ENCODE data around the gene FAM149B1.
A peak's percentile ranks its signal among the peaks of the same experiment; 100 is the strongest.
"Not testable (repeated sequence)": the region's sequence is repeated elsewhere in the genome, so short reads cannot be mapped to it uniquely, and the experiment has no call there.

FAM149B1 gene

GRCh38 chr10:73238990-73239566, 71.2 kb downstream of the FAM149B1 start:
- H3K36me3 Mint-ChIP-seq = peaks cover 5% of the 10 kb centered on the region
- no peaks in the 10 kb centered on the region for H3K9me3 Mint-ChIP-seq (ENCODE audit: low read depth)
- H3K27me3 Mint-ChIP-seq = no peaks in the 10 kb centered on the region
- H3K27ac Mint-ChIP-seq = no peak overlapping the region
- H3K4me3 Mint-ChIP-seq = no peak overlapping the region
- H3K4me1 Mint-ChIP-seq (ENCODE audit: low read depth) = peaks cover 2% of the 10 kb centered on the region

- no peaks in the 10 kb centered on the region for H3K9me3 Mint-ChIP-seq (ENCODE audit: low read depth)
- peaks cover 9% of the 10 kb centered on the region for H3K4me1 Mint-ChIP-seq (ENCODE audit: low read depth)
- no peaks in the 10 kb centered on the region for H3K27me3 Mint-ChIP-seq
- H3K36me3 Mint-ChIP-seq = peaks cover 2% of the 10 kb centered on the region
- no peak overlapping the region for H3K4me3 Mint-ChIP-seq
- peak overlapping the region; percentile 28 for H3K27ac Mint-ChIP-seq
These were observed 72.0 kb downstream of the FAM149B1 start for GRCh38 chr10:73239908-73240307.

DNA sequence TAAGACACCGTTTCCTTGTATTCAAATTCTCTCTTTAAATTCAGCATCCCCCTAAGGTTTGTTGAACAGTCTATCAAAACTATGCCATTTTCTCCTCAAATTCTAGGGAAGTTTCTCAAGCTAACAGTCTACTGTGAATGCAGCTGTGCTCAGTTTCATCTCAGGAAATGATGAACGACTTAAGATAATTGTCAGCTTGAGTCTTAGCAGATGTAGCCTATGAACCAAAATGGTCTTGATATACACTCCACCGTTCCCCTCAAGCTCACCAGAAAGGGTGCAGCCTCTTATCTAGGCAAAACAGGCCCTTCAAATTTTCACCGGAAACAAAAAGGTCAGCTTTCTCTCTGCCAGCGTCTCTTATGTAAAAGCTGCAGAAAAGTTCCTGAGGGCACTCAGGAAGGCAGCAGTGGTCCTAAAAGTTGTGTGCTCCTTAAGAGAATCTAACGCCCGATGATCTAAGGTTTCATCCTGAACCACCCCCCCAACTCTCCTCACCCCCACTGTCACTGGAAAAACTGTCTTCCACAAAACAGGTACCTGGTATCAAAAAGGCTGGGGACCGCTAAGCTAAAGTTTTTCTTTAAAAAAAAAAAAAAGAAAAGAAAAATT, 77.1 kb downstream of the FAM149B1 start:
- peak overlapping the region; percentile 46 for H3K27ac Mint-ChIP-seq
- H3K4me1 Mint-ChIP-seq (ENCODE audit: low read depth) = peaks cover 32% of the 10 kb centered on the region
- H3K27me3 Mint-ChIP-seq = no peaks in the 10 kb centered on the region
- peak overlapping the region; percentile 99 for H3K4me3 Mint-ChIP-seq
- H3K9me3 Mint-ChIP-seq (ENCODE audit: low read depth) = no peaks in the 10 kb centered on the region
- H3K36me3 Mint-ChIP-seq = peaks cover 9% of the 10 kb centered on the region

DNA sequence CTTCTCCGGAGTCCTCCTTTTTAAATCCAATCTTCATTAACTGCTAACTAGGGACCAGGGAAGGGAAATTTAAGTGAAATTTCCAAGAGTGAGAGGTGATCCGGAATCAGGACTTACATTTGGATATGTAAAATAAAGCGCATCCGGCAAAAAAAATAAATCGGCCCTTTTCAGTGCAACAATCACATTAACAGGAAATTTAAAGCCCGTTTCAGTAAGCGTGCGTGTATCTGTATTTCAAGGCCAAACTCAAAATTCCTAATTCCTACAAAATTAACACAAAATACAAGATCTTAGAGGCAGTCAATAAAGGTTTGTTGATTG, 78.4 kb downstream of the FAM149B1 start:
- peaks cover 41% of the 10 kb centered on the region for H3K4me1 Mint-ChIP-seq (ENCODE audit: low read depth)
- no peaks in the 10 kb centered on the region for H3K27me3 Mint-ChIP-seq
- H3K36me3 Mint-ChIP-seq = peaks cover 10% of the 10 kb centered on the region

GRCh38 chr10:73246646-73247508, 79.0 kb downstream of the FAM149B1 start, which contains the start of gene DNAJC9:
TSS of gene DNAJC9 (minus strand) at chr10:73247255. CDS start at chr10:73247189, 66 bp downstream.
- H3K27me3 Mint-ChIP-seq = no peaks in the 10 kb centered on the region
- peak within 1 kb of the TSS; percentile 96 for H3K27ac Mint-ChIP-seq
- H3K4me3 Mint-ChIP-seq = peak within 1 kb of the TSS; percentile 99
- H3K36me3 Mint-ChIP-seq = peaks cover 10% of the 10 kb centered on the region
- H3K4me1 Mint-ChIP-seq (ENCODE audit: low read depth) = peaks cover 46% of the 10 kb centered on the region
- no peaks in the 10 kb centered on the region for H3K9me3 Mint-ChIP-seq (ENCODE audit: low read depth)

More for the DNA sequence above, 78.4 kb downstream of the FAM149B1 start:
- H3K9me3 Mint-ChIP-seq (ENCODE audit: low read depth) = no peaks in the 10 kb centered on the region
- peak overlapping the region; percentile 99 for H3K4me3 Mint-ChIP-seq
- peak overlapping the region; percentile 96 for H3K27ac Mint-ChIP-seq

- Mint-ChIP-seq H3K36me3 (peaks cover 10% of the 10 kb centered on the region), H3K27me3 (no peaks in the 10 kb centered on the region), H3K4me3 (peak overlapping the region; percentile 99), H3K27ac (peak overlapping the region; percentile 96), H3K9me3 (ENCODE audit: low read depth) (no peaks in the 10 kb centered on the region), H3K4me1 (ENCODE audit: low read depth) (peaks cover 47% of the 10 kb centered on the region)
These were observed 79.8 kb downstream of the FAM149B1 start for GRCh38 chr10:73247509-73248258.

DNA sequence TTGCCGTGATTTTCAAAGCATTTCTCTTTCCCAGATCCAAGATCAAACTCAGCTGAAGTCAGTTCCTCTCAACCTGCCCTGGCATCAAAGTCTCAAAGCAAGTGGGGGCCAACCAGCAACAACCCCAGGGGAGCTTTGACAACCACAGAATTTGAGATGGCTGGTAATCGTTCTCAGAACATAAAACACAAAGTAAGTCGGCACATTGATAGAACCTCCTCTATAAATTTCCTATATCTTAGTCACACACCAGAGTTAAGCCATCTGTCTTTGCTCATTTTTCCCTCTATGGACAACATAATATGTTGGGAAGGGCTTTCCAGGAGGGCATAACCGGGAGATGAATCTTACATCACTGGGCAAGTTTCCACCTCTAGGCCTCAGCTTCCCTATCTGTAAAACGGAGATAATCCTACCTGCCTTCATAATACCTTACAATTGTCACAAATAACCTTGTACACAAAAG, 80.4 kb downstream of the FAM149B1 start:
- peaks cover 10% of the 10 kb centered on the region for H3K36me3 Mint-ChIP-seq
- H3K27me3 Mint-ChIP-seq = no peaks in the 10 kb centered on the region
- H3K4me3 Mint-ChIP-seq = peak overlapping the region; percentile 99
- peak overlapping the region; percentile 96 for H3K27ac Mint-ChIP-seq
- H3K4me1 Mint-ChIP-seq (ENCODE audit: low read depth) = peaks cover 49% of the 10 kb centered on the region
- H3K9me3 Mint-ChIP-seq (ENCODE audit: low read depth) = no peaks in the 10 kb centered on the region

DNA sequence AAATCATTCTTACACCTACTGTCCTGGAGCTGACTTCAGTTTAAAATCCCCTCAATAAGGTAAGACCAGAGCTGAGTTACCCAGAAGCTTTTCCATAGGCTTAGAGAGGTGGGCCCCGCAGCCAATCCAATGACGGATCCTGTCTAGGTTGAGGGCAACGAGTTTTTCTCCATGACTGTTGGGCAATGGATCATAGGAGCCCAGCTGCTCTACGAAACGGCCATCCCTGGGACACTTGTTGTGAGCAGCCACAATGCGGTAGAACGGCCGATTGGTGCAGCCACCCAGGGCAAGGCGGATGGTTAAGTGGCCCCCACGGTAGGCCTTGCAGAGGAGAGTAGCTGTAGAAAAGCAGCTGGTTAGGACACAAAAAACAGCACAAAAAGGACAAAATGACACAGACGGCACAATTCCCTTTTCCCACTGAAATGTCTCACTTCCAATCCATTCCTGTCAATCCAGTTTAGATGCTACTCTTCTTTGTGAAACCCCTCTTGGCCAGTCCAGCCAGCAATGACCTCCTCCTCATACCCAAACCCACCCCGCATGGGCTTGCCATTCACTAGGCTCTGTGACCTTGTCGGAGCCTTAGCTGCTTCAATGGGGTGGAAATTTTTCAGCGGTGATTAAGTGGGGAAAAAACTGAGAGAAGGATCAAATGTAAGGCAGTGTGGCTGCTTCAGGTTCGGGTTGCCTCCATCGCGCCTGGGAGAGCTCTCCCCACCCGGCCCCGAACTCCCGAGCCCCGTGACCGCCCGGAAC, 83.9 kb downstream of the FAM149B1 start:
- Mint-ChIP-seq H3K36me3 (peaks cover 6% of the 10 kb centered on the region), H3K4me1 (ENCODE audit: low read depth) (peaks cover 24% of the 10 kb centered on the region), H3K27me3 (no peaks in the 10 kb centered on the region), H3K4me3 (peak overlapping the region; percentile 96), H3K9me3 (ENCODE audit: low read depth) (no peaks in the 10 kb centered on the region), H3K27ac (peak overlapping the region; percentile 99)

- Mint-ChIP-seq H3K27me3 (no peaks in the 10 kb centered on the region), H3K36me3 (peaks cover 6% of the 10 kb centered on the region), H3K4me1 (ENCODE audit: low read depth) (peaks cover 24% of the 10 kb centered on the region), H3K9me3 (ENCODE audit: low read depth) (no peaks in the 10 kb centered on the region), H3K27ac (peak within 1 kb of the TSS; percentile 99), H3K4me3 (peak within 1 kb of the TSS; percentile 96)
These were observed 84.7 kb downstream of the FAM149B1 start, which contains the start of gene MRPS16 for GRCh38 chr10:73252445-73253224. TSS of gene MRPS16 (minus strand) at chr10:73252644. CDS start at chr10:73252482, 162 bp downstream.

DNA sequence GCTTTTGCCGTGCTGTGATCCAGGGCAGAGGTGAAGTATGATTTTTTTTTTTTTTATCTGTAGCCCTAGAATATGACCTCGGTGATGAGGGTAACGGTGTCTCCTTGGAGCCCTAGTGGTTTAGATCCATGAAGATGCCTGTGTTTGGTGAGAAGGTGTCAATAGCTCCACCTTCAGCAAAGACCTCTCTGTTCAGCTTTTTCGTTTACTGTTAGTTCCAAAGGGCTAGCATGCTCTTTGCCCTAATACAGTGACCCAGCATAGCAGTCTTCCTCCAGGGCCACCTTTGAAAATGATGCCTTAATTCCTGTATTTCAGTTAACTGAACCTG, 85.3 kb downstream of the FAM149B1 start:
- peaks cover 22% of the 10 kb centered on the region for H3K4me1 Mint-ChIP-seq (ENCODE audit: low read depth)
- peak overlapping the region; percentile 96 for H3K4me3 Mint-ChIP-seq
- H3K27ac Mint-ChIP-seq = peak overlapping the region; percentile 99
- no peaks in the 10 kb centered on the region for H3K27me3 Mint-ChIP-seq
- H3K36me3 Mint-ChIP-seq = peaks cover 4% of the 10 kb centered on the region
- H3K9me3 Mint-ChIP-seq (ENCODE audit: low read depth) = no peaks in the 10 kb centered on the region

- H3K36me3 Mint-ChIP-seq; H3K9me3 Mint-ChIP-seq (ENCODE audit: low read depth); H3K27ac Mint-ChIP-seq; H3K4me3 Mint-ChIP-seq; H3K4me1 Mint-ChIP-seq (ENCODE audit: low read depth); H3K27me3 Mint-ChIP-seq: not testable (repeated sequence)
These were observed 90.7 kb downstream of the FAM149B1 start for GRCh38 chr10:73258612-73259011.

GRCh38 chr10:73261362-73261995, 93.6 kb downstream of the FAM149B1 start:
- no peak overlapping the region for H3K4me3 Mint-ChIP-seq
- H3K36me3 Mint-ChIP-seq = no peaks in the 10 kb centered on the region

DNA sequence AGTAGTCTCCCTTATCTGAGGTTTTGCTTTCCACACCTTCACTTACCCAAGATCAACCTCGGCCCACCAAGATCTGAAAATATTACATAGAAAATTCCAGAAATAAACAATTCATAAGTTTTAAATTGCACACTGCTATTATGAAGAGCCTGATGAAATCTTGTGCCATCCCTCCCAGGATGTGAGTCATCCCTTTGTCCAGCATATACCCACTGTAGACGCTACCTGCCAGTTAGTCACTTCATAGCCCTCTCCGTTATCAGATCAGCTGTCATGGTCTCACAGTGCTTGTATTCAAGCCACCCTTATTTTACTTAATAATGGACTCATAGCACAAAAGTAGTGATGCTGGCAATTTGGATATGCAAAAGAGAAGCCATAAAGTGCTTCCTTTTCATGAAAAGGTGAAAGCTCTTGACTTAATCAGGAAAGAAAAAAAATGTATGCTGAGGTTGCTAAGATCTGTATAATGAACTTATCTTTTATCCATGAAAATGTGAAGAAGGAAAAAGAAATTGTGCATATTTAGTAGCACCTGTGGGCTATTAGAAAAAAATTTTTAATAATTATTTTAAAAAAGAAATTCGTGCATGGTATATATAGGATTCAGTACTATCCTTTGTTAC, 94.3 kb downstream of the FAM149B1 start:
- Mint-ChIP-seq H3K9me3 (ENCODE audit: low read depth) (no peaks in the 10 kb centered on the region), H3K27me3 (no peaks in the 10 kb centered on the region), H3K27ac (no peak overlapping the region), H3K36me3 (no peaks in the 10 kb centered on the region), H3K4me3 (no peak overlapping the region), H3K4me1 (ENCODE audit: low read depth) (no peaks in the 10 kb centered on the region)

More at GRCh38 chr10:73261362-73261995, 93.6 kb downstream of the FAM149B1 start:
- H3K9me3 Mint-ChIP-seq (ENCODE audit: low read depth) = no peaks in the 10 kb centered on the region
- H3K27ac Mint-ChIP-seq = no peak overlapping the region
- H3K27me3 Mint-ChIP-seq = no peaks in the 10 kb centered on the region
- no peaks in the 10 kb centered on the region for H3K4me1 Mint-ChIP-seq (ENCODE audit: low read depth)

Data from activated naive CD8-positive, alpha-beta T cell (primary cell).